ENCODE data around the gene YIPF1.

DNA sequence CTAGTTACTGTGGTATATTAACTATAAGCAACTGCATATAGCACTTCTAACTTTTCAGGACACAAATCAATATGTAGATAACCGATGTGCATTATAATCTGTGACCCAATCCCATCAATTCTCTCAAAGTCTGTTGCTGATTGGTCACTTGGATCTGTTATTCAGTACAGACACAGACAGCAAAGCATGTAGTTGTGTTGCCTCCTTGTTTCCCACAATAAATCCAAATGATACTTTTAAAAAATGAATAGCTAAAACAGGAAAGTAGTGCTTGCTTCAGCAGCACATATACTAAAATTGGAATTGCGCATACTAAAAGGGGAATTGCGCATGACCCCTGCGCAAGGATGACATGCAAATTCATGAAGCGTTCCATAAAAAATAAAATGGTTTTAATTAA, 79.6 kb downstream of the YIPF1 start:
- TF ChIP-seq, protein P1, sequence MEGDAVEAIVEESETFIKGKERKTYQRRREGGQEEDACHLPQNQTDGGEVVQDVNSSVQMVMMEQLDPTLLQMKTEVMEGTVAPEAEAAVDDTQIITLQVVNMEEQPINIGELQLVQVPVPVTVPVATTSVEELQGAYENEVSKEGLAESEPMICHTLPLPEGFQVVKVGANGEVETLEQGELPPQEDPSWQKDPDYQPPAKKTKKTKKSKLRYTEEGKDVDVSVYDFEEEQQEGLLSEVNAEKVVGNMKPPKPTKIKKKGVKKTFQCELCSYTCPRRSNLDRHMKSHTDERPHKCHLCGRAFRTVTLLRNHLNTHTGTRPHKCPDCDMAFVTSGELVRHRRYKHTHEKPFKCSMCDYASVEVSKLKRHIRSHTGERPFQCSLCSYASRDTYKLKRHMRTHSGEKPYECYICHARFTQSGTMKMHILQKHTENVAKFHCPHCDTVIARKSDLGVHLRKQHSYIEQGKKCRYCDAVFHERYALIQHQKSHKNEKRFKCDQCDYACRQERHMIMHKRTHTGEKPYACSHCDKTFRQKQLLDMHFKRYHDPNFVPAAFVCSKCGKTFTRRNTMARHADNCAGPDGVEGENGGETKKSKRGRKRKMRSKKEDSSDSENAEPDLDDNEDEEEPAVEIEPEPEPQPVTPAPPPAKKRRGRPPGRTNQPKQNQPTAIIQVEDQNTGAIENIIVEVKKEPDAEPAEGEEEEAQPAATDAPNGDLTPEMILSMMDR (IDR thresholded peaks at IDR 0.05) = no peak
- TF ChIP-seq POLR2A (IDR thresholded peaks at IDR 0.05) = no peak
